GM04503 (cell line): ENCODE results near the gene SOBP.

Experiments used
- DNase-seq: peaks from one replicate; pipeline ENCODE4 v3.0.0-alpha.2; 2012; ENCODE audit warnings: low read depth

The SOBP gene

DNA sequence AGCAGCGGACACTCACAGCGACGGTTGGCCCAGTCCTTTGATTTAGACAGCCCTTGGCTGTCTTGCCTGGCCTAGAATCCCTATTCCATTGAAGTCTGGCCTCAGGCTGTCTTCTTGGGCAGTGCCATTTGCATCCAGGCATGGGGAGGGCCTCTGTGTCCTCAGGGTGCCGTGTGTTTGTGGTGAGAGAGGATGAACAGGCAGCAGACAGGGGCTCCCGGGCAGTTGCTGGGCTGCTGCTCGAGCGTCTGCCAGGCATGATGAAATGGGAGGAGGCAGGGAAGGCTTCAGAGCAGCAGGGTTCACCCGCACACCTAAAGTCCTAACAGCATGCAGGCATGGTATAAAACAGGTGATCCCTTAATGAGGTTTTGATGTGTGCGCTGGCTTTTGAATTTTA is 126.9 kb downstream of the SOBP start:
- DNase-seq: no peak

- DNase-seq: no peak
These were observed 127.5 kb downstream of the SOBP start for GRCh38 chr6:107617341-107617932.

GRCh38 chr6:107618672-107619071 is 128.8 kb downstream of the SOBP start:
- no peak for DNase-seq

- DNase-seq: no peak
These were observed 130.8 kb downstream of the SOBP start for GRCh38 chr6:107620732-107621131.

DNA sequence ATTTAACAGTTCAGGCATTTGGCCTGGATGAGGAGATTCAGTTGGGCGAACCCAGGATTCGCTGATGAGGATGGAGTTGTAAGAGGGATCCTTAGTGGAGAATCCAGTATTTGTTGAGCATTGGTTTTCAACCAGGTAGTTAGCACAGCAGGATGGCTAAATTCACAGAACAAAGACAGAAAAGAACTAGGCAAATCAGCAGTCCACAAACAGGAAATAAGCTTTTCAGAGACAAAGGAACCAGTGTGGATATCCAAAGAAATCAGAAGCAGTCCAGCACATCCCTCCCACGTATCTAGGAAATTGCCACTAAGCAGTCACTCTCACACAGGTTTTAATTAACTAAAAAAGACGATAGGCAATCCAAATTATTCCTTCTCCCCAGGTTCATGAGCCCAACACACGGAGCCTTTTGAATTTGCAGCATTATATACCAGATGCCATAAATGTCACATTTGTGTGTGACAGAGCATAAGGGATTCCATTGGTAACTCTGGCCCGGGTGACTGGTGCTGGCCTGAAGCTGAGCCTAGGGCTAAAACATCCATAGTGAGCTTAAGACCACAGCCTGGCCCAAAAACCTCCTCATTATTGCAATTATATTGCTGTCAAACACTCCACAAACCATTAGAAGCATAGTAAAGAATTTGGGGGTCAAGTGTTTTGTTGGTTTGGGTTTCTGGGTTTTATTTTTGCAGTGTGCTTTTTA is 131.5 kb downstream of the SOBP start:
- no peak for DNase-seq

- DNase-seq: no peak
These were observed 132.4 kb downstream of the SOBP start for GRCh38 chr6:107622269-107622668.

DNA sequence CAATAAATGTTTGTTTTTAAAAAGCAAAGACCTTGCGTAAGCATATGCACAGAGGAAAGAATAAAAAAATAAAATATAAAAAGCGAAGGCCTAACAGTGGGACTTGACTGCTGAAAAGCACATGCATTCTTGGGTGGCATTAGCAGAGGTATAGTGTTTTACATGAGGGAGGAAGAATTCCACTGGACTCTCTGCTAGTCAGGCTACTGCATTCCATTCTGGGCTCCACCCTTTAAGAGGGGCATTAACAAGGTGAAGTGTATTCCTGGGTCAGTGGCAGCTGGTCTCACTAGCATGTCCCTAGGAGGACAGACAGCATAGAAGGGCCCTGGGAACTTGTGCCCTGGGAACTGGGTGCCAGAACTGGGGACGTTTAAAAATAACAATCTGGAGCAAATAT is 134.1 kb downstream of the SOBP start:
- no peak for DNase-seq

- no peak for DNase-seq
These were observed 134.6 kb downstream of the SOBP start for GRCh38 chr6:107624541-107624940.

- DNase-seq: no peak
These were observed 135.3 kb downstream of the SOBP start for GRCh38 chr6:107625264-107625663.

- DNase-seq: no peak
These were observed 136.7 kb downstream of the SOBP start for GRCh38 chr6:107626645-107627044.

DNA sequence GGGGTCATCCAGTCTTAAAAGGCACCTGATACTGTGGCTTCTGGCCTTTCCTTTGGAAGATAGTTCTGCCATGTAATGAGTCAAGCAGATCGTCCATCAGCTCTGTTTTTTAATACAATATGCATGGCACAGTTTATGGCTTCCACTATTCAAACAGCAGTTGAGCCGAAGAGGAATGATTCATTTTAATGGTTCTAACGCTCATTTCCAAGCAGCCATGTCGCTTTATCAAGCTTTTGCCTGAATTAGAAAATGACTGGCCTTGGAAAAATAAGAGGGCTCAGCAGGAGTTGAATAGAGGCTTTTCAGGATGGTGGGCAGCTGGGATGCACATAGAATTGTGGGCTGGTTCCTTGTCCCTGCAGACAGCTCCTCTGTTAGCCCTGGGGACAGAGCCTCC is 138.1 kb downstream of the SOBP start:
- no peak for DNase-seq

DNA sequence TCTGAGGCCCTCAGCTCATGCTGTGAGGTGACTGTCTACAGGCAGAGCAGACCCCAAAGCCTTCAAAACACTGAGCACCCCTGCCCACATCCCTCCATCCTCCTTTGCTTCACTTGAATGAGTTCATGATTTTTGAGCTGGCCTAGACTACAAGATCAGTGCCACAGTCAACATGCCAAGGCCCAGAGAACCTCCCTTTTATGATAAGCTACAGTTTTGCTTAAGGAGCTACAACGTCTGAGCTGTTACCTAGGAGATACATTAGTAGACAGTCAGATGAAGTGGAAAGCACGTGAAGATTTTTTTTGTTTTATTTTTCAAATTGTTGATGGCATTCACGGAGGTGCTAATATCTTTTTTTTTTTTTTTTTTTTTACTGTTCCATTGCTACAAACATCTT is 139.0 kb downstream of the SOBP start:
- no peak for DNase-seq

GRCh38 chr6:107629548-107630129 is 139.7 kb downstream of the SOBP start:
- DNase-seq: no peak

- DNase-seq: no peak
These were observed 140.5 kb downstream of the SOBP start for GRCh38 chr6:107630348-107630977.

GRCh38 chr6:107632381-107633136 is 142.6 kb downstream of the SOBP start:
- DNase-seq: no peak

DNA sequence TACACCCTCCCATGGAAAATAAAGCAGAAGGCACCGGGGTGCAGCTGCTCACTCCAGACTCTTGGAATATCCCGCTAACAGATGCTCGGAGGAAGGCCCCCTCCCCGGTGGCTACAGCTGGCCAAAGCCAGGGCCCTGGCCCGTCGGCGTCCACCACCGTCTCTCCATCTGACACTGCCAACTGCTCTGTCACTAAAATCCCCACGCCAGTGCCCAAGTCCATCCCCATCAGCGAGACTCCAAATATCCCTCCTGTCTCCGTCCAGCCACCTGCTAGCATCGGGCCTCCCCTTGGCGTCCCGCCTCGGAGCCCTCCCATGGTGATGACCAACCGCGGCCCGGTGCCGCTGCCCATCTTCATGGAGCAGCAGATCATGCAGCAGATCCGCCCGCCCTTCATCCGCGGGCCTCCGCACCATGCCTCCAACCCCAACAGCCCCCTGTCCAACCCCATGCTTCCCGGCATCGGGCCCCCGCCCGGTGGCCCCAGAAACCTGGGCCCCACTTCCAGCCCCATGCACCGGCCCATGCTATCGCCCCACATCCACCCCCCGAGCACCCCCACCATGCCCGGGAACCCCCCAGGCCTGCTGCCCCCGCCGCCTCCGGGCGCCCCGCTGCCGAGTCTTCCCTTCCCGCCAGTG is 143.9 kb downstream of the SOBP start:
- no peak for DNase-seq

GRCh38 chr6:107634324-107635056 is 144.6 kb downstream of the SOBP start:
- no peak for DNase-seq

GRCh38 chr6:107635057-107635515 is 145.2 kb downstream of the SOBP start:
- no peak for DNase-seq

- no peak for DNase-seq
These were observed 146.6 kb downstream of the SOBP start for GRCh38 chr6:107636486-107636885.

GRCh38 chr6:107637316-107638315 is 147.7 kb downstream of the SOBP start:
- no peak for DNase-seq
